SKM-1 treated with dmso at 0.1 percent for 144 hours (cell line): ENCODE data around the gene MOCS3.

Experiments used
- DNase-seq: peaks from one replicate; lab custom pipeline; 2025; ENCODE audit not compliant: unreplicated experiment; lab: John Stamatoyannopoulos, UW

The MOCS3 gene

GRCh38 chr20:51009303-51010042, 50.9 kb downstream of the MOCS3 start:
- DNase-seq = no peak

- no peak for DNase-seq
Observed at GRCh38 chr20:51010043-51010365, 51.4 kb downstream of the MOCS3 start.

GRCh38 chr20:51010932-51011331, 52.3 kb downstream of the MOCS3 start:
- no peak for DNase-seq

- DNase-seq = no peak
Observed at GRCh38 chr20:51011479-51011878, 52.9 kb downstream of the MOCS3 start.

GRCh38 chr20:51012357-51012756, 53.7 kb downstream of the MOCS3 start:
- no peak for DNase-seq
